SK-N-SH treated with all-trans-retinoic acid at 6 μM for 48 hours (cell line): ENCODE results near the gene CARD14.

Source experiments
- ATAC-seq: fragments of 200-7000 bp; cut with Tn5 transposase; 3 replicates; pipeline ENCODE4 v1.9.1; 2020; ENCODE audit warnings: mild to moderate bottlenecking, moderate library complexity
- ARNTL ChIP-seq: fragments of 450-650 bp; formaldehyde crosslinking; IDR thresholded peaks from 2 replicates; pipeline ENCODE4 v1.5.0; 2020; ENCODE audit warnings: low read depth, mild to moderate bottlenecking, moderate library complexity, borderline replicate concordance
- BACH2 ChIP-seq: fragments of 250-450 bp; sonication (Bioruptor Pico); IDR thresholded peaks from 2 replicates; pipeline ENCODE4 v1.9.0; 2021; ENCODE audit warnings: mild to moderate bottlenecking, borderline replicate concordance
- CREB5 ChIP-seq: fragments of 250-450 bp; sonication (Bioruptor Pico); IDR thresholded peaks from 2 replicates; pipeline ENCODE4 v1.5.1; 2020; ENCODE audit warnings: low read depth, mild to moderate bottlenecking, moderate library complexity
- CSDC2 ChIP-seq: fragments of 250-450 bp; sonication (Bioruptor Pico); IDR thresholded peaks from 2 replicates; pipeline ENCODE4 v1.5.0; 2020; ENCODE audit warnings: mild to moderate bottlenecking, moderate library complexity
- CSRNP3 ChIP-seq: fragments of 250-450 bp; sonication (Bioruptor Pico); IDR thresholded peaks from 2 replicates; pipeline ENCODE4 v1.5.1; 2021; ENCODE audit warnings: mild to moderate bottlenecking, moderate library complexity
- ESRRG ChIP-seq: fragments of 250-450 bp; sonication (Bioruptor Pico); IDR thresholded peaks from 2 replicates; pipeline ENCODE4 v1.6.1; 2021; ENCODE audit warnings: mild to moderate bottlenecking
- GLIS3 ChIP-seq: fragments of 250-450 bp; sonication (Bioruptor Pico); IDR thresholded peaks from 2 replicates; pipeline ENCODE4 v1.5.0; 2020; ENCODE audit warnings: mild to moderate bottlenecking, moderate library complexity
- ISL1 ChIP-seq: fragments of 250-450 bp; sonication (Bioruptor Pico); IDR thresholded peaks from 2 replicates; pipeline ENCODE4 v2.1.2; 2022; ENCODE audit warnings: mild to moderate bottlenecking, moderate library complexity
- OSR1 ChIP-seq: fragments of 250-450 bp; sonication (Bioruptor Pico); IDR thresholded peaks from 2 replicates; pipeline ENCODE4 v1.8.0; 2022; ENCODE audit warnings: moderate library complexity, mild to moderate bottlenecking, inconsistent platforms
- PATZ1 ChIP-seq: fragments of 250-450 bp; sonication (Bioruptor Pico); IDR thresholded peaks from 2 replicates; pipeline ENCODE4 v1.8.0; 2020; ENCODE audit warnings: mild to moderate bottlenecking, moderate library complexity, borderline replicate concordance
- POU6F1 ChIP-seq: fragments of 250-450 bp; sonication (Bioruptor Pico); IDR thresholded peaks from 2 replicates; pipeline ENCODE4 v1.8.0; 2021; ENCODE audit warnings: low read depth, mild to moderate bottlenecking, moderate library complexity, borderline replicate concordance
- PPARA ChIP-seq: fragments of 250-450 bp; sonication (Bioruptor Pico); IDR thresholded peaks from 2 replicates; pipeline ENCODE4 v1.5.0; 2020; ENCODE audit warnings: mild to moderate bottlenecking, borderline replicate concordance
- SNAI2 ChIP-seq: fragments of 250-450 bp; sonication (Bioruptor Pico); IDR thresholded peaks from 2 replicates; pipeline ENCODE4 v1.5.0; 2020; ENCODE audit warnings: mild to moderate bottlenecking, moderate library complexity
- TOX ChIP-seq: fragments of 250-450 bp; sonication (Bioruptor Pico); IDR thresholded peaks from 2 replicates; pipeline ENCODE4 v1.8.0; 2021; ENCODE audit warnings: mild to moderate bottlenecking, moderate library complexity, borderline replicate concordance
- ZFP3 ChIP-seq: fragments of 250-450 bp; sonication (Bioruptor Pico); IDR thresholded peaks from 2 replicates; pipeline ENCODE4 v1.5.0; 2020; ENCODE audit warnings: mild to moderate bottlenecking, moderate library complexity
- ZFP30 ChIP-seq: fragments of 450-650 bp; formaldehyde crosslinking; IDR thresholded peaks from 2 replicates; pipeline ENCODE4 v1.5.0; 2022; ENCODE audit warnings: mild to moderate bottlenecking, moderate library complexity
- ZNF565 ChIP-seq: fragments of 450-650 bp; formaldehyde crosslinking; conservative IDR thresholded peaks from 2 replicates; pipeline ENCODE4 v1.5.0; 2020; ENCODE audit warnings: low read depth, mild to moderate bottlenecking, moderate library complexity
- ZNF8 ChIP-seq: fragments of 450-650 bp; formaldehyde crosslinking; IDR thresholded peaks from 2 replicates; pipeline ENCODE4 v1.5.0; 2020; ENCODE audit warnings: mild to moderate bottlenecking, moderate library complexity

CARD14 gene

GRCh38 chr17:80189611-80190010 lies 19.8 kb downstream of the CARD14 start (continued):
- TF ChIP-seq POU6F1 (CRISPR knock-in tag) (no peak), CSRNP3 (CRISPR knock-in tag) (no peak), ESRRG (no peak)

GRCh38 chr17:80190716-80191115 lies 20.9 kb downstream of the CARD14 start:
- no peak for ATAC-seq
- TF ChIP-seq PPARA (CRISPR knock-in tag) (no peak), ESRRG (no peak)

GRCh38 chr17:80191192-80191591 lies 21.4 kb downstream of the CARD14 start:
- no peak for ATAC-seq
- TF ChIP-seq GLIS3 (CRISPR knock-in tag) (no peak), ZNF565 (CRISPR knock-in tag) (no peak), TOX (no peak), SNAI2 (CRISPR knock-in tag) (no peak), PPARA (CRISPR knock-in tag) (no peak), CSRNP3 (CRISPR knock-in tag) (no peak), ISL1 (CRISPR knock-in tag) (no peak), BACH2 (no peak), ZFP3 (CRISPR knock-in tag) (no peak), POU6F1 (CRISPR knock-in tag) (no peak), CREB5 (CRISPR knock-in tag) (no peak), ARNTL (CRISPR knock-in tag) (no peak), ZNF8 (CRISPR knock-in tag) (no peak), PATZ1 (no peak), CSDC2 (no peak), ZFP30 (CRISPR knock-in tag) (no peak), ESRRG (no peak), OSR1 (CRISPR knock-in tag) (no peak)

- ATAC-seq = no peak
- TF ChIP-seq ZNF565 (CRISPR knock-in tag) = no peak
- TF ChIP-seq PATZ1 = no peak
- no peak for TF ChIP-seq CREB5 (CRISPR knock-in tag)
- no peak for TF ChIP-seq ZFP3 (CRISPR knock-in tag)
Measured at GRCh38 chr17:80191865-80192661, 22.2 kb downstream of the CARD14 start.
